Tibial nerve (tissue), 4 donors: ENCODE measurements around the gene DHX8.
"Not testable (repeated sequence)": the region's sequence is repeated elsewhere in the genome, so short reads cannot be mapped to it uniquely, and the experiment has no call there.

Experiments used
- EP300 ChIP-seq, 2 donors: sonication (generic); formaldehyde crosslinking; IDR thresholded peaks; one replicate each; pipeline ENCODE4 v1.6.1; 2017; ENCODE audit warnings: antibody characterized with exemption in 2 of 2, mild to moderate bottlenecking in 1 of 2
- POLR2A ChIP-seq, 2 donors: fragments of 450-650 bp; IDR thresholded peaks; one replicate each; pipeline ENCODE4 v1.6.1; 2017; ENCODE audit warnings: antibody characterized with exemption in 2 of 2, mild to moderate bottlenecking in 2 of 2, moderate library complexity in 2 of 2
- TF ChIP-seq, protein P1 (sequence below), 5 experiments: fragments of 200-600 bp in 3 of 5; fragments of 450-650 bp in 2 of 5; sonication (generic) in 3 of 5; IDR thresholded peaks; one replicate each; pipeline ENCODE4 v1.5.1; 2016 to 2019; ENCODE audit warnings: antibody characterized with exemption in 5 of 5, mild to moderate bottlenecking in 3 of 5, moderate library complexity in 2 of 5

DNA sequence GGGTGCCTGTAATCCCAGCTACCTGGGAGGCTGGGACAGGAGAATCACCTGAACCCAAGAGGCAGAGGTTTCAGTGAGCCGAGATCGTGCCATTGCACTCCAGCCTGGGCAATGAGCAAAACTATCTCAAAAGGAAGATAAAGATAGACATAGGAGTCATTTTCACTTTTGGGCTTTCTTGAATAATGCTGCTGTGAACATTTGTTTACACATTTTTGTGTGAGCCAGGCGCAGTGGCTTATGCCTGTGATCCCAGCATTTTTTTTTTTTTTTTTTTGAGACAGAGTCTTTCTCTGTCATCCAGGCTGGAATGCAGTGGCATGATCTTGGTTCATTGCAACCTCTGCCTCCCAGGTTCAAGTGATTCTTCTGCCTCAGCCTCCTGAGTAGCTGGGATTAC, 27.4 kb downstream of the DHX8 start:
- TF ChIP-seq, protein P1, sequence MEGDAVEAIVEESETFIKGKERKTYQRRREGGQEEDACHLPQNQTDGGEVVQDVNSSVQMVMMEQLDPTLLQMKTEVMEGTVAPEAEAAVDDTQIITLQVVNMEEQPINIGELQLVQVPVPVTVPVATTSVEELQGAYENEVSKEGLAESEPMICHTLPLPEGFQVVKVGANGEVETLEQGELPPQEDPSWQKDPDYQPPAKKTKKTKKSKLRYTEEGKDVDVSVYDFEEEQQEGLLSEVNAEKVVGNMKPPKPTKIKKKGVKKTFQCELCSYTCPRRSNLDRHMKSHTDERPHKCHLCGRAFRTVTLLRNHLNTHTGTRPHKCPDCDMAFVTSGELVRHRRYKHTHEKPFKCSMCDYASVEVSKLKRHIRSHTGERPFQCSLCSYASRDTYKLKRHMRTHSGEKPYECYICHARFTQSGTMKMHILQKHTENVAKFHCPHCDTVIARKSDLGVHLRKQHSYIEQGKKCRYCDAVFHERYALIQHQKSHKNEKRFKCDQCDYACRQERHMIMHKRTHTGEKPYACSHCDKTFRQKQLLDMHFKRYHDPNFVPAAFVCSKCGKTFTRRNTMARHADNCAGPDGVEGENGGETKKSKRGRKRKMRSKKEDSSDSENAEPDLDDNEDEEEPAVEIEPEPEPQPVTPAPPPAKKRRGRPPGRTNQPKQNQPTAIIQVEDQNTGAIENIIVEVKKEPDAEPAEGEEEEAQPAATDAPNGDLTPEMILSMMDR (IDR thresholded peaks at IDR 0.05): not testable (repeated sequence)
- TF ChIP-seq POLR2A, EP300 (IDR thresholded peaks at IDR 0.05): not testable (repeated sequence)
